ENCODE data around the gene YEATS2. TPM values are rescaled to one million over a fixed set of nuclear protein-coding genes. Genes with fewer than 3 reads are reported as not detected.

The YEATS2 gene
- total RNA-seq, 1 donor from 2014 or later = 37.7 TPM

DNA sequence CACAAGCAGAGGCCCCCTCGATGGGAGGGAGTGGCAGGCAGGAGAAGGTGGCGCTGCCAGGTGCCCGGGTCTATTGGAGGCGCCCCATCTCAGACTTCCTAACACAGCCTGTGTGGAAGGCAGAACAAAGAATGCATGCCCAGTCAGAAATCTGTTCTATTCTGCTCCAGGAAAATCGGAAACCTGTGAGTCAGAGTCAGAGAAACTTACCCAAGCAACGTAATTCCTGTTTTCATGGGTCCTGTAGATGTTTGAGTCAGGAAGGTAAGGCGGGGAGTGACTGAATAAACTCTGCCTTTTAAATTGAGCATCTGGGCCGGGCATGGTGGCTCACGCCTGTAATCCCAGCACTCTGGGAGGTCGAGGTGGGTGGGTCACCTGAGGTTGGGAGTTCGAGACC lies 114.0 kb downstream of the YEATS2 start:
- DNase-seq (ENCODE audit: low spot score) = no peak

DNA sequence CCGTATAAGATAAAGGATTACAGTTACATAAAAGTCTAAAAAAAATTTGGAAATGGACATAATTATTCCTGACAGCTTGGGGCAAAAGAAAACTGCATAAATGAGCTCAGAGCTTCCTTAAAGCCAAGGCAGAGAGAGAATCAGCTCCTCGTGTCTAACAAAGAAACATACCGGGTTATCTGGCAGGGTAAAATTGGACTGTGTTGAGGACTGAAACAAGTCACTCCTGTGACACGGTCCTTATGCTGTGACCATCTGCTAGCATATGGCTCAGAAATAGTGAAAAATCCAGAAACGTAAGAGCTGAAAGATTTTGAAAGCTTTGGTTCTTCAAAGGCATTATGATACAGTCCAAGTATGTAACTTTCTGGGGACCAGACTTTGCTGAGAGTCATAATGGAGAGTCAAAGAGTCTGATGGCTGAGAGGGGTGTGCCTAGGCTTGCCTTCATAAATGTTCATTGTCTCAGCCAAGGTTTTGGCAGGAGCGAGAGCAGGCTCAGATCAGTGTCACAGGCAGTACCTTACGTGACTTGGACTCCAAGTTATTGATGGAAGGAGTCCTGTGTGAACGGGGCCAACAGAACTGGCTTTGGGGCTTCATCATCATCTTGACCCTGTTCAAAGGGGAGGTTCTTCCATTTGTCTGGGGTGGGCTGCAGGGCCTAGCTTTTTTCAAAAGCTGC lies 115.3 kb downstream of the YEATS2 start:
- DNase-seq (ENCODE audit: low spot score) = no peak

DNA sequence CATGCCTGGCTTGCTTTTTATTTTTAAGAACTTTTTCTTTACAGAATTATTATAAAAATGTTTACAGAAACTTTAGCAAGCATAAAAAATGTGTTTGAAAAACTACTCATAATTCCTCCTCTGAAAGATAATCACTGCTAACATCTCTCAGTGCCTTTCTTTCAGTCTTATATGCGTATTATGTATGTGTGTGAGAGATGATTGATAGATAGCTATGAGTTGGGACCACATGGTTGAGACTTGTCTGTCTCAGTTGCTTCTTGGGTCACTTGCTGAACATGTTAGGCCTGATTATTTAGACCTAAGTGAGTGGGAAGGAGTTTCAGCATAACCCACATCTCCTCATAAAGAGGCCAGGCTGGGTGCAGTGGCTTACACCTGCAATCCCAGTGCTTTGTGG lies 116.6 kb downstream of the YEATS2 start:
- DNase-seq (ENCODE audit: low spot score) = no peak

DNA sequence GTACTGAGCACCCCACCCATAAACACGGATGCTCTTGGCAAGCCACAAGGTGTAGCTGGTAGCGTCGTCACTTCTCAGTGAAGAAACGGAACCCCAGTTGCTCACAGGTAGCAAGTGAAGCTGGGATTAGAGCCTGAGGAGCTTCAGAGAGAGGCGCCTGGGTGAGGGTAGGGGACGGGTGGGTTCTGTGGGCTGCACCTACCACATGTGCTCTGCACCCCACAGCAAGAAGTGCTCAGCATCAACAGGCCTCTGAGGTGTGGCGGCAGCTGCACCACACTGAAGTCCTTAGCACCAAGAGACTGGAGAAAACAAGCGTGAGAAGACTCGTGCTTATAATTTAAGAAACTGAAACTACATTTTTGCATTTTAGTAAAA lies 118.0 kb downstream of the YEATS2 start:
- DNase-seq (ENCODE audit: low spot score) = no peak

DNA sequence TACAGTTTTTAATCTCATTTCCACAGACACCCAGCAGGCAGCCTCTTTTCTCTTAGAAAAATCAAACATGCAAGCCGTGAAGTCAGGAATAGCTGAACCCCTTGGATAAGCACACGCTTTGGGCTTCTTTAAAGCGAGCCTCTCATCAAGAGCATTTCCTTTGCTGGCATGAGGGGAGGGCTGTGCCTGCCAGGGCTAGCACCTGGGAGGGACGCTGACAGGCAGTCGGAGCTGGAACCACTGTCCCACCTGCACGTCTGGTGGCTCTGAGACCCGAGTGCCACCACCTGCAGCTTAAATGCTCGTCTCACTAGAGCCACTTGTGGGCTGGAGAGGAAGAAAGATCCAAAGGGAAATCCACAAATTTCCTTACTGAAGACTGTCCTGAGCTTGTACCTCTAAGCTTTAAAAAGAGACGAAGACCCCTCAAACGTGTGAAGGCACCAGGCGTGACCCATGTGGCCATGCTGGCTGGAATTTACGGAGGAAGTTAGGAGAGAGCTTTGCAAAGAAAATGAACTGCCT lies 118.4 kb downstream of the YEATS2 start:
- DNase-seq (ENCODE audit: low spot score) = no peak

DNA sequence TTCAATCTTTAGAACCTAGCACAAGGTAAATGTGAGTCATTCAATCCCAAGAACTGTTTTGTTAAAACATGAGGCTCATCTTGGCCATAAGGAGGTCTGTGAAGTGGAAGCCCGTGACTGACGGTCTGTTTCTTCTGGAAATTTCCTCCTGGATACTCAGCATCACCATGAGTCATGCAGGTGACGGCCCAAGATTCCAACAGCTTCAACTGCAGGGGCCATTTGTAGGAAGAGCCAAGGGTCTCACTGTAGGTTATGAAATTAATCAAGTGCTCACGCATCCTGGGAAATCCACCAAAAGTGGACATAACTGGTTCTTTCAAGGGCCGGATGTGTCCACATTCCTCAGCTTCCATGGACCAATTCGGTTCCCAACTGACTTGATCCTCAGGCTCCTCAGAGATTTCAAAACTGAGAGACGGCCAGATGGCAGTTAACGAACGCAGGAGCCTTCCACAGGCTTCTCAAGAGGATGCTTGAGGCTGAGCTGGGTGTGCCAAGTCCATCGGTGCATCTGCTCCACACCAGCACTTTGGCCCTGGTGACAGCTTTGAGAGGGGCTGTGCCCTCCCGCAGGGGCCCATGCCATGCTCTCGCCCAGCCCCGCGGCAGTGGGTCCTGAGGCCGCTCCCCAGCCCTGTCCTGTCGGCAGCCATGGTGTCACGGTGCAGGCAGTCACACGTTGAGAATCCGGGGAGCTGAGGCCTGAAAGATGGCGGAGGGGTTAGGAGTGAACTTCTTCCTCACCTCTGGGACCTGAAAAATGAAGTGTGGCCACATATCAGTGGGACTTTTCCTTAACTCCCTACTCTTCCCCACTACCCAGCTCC lies 119.3 kb downstream of the YEATS2 start:
- no peak for DNase-seq (ENCODE audit: low spot score)

DNA sequence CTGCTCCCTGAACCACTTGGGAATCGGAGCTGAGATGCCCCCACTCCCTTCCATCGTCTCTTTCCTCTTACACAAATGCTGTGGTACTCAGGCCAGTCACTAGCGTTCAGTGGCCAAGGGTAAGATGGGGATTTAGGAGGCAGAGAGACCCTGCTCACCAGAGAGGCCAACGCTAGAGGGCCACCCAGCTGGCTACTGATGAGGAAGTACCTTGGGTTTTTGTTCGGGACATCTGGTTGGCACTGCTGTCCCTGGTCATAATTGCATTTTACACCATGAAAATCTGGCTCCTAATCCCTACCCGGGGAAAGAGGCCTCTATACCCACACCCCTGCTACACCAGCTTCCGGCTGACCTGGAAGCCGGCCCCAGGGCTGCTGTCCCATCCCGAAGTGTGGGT lies 120.0 kb downstream of the YEATS2 start:
- DNase-seq (ENCODE audit: low spot score) = no peak

DNA sequence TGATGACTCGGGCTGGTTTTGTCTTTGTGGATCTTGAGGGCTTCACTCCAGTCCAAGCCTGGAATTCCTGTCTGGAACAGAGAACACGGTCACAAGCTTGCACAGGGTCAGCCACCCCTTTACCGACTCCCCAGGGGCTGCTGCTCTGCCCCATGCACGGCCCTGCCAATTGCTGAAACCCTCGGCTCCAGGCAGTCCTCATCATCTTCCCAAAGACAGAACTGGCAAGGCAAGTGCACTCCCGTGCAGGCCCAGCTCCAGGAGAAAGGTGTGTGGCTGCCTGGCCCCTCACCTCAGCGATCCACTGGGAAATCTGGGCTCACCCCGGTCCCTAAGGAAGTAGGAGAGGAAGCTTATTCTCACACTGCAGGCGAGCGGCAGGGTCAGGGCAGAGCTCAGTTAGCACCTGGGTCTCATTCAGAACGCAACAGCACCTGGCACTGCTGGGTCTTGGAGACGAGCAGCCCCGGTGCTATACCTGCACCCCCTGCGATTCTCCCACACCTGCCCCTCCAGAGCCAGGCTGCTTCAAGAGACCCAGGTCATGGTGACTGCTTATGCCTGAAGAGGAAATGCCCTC lies 120.5 kb downstream of the YEATS2 start:
- no peak for DNase-seq (ENCODE audit: low spot score)

DNA sequence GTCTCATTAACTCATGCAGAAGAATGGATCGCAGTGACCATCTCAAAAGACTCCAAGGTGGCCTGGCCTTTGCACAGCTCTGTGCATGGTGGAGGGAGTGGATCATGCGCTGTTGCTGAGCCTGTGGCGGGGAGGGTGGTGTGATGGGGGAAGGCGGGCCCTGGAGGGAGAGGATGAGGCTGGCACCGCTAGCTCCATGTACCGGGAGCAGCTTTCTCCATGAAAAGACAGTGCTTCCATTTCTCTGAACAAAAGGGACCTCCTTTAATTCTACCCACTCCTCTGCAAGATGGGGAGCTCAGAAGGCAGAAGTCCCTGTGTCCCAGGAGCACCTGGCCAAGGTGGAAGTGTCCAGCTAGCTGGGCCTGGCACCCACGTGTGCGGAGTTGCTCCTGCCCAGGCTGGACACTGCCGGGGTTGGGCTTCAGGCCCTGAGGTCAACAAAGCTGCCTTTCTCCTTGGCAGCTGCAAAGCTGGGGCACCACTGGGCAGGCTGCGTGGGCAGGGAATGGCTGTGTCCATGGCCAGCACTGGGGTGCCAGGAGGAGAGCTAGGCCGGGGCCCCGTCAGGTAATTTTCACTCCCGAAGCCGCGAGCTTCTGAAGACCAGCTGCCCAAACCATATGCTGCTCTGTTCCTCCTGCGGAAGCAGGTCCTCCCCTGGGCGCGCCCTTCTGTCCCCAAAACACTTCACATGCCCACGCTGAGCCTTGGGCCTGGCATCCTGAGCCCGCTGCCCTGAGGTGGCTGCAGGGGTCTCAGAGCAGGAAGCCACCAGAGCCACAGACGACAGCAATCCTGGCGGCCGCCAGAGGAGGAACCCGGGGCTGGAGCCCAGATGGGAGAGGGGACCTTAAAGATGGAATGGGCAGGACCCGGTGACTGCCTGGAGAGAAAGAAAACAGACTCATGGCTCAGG lies 121.4 kb downstream of the YEATS2 start:
- no peak for DNase-seq (ENCODE audit: low spot score)

DNA sequence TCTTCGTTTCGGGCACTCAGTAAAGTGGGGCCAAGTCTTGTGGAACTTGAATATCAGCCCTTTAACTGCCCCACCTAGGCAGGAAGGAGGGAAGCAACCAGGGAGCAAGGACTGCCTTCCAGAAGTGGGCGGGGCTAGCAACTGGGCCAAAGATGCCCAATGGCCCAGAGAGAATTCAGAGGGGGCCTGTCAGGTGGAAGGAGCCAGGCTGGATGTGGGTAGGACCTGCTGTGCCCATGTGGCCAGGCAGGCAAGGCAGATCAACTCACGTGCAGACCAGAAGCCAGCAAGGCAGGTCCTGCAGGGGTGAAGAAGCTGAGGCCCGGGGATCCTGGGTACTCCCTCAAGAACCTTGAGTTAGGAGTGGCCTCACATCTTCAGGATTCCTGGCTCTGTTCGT lies 122.2 kb downstream of the YEATS2 start:
- no peak for DNase-seq (ENCODE audit: low spot score)

DNA sequence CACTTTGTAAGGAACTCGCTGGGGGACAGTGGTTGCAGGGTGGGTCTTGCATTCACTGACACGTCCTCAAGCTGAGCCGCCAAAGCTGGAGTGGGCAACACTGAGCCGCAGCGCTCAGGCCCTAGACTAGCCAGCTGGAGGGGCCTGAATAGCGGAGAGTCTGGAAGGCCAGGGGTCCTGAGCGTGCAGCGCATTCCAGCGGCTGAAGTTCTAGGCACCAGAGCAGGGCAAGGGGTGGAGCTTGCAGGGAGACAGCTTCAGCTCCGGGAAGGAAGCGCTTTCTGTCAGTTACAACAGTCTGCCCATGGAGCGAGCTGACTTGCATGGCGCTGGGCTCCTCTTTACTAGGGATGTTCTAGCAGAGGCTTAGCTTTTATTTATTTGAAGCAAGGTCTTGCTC lies 125.0 kb downstream of the YEATS2 start:
- DNase-seq (ENCODE audit: low spot score) = no peak

DNA sequence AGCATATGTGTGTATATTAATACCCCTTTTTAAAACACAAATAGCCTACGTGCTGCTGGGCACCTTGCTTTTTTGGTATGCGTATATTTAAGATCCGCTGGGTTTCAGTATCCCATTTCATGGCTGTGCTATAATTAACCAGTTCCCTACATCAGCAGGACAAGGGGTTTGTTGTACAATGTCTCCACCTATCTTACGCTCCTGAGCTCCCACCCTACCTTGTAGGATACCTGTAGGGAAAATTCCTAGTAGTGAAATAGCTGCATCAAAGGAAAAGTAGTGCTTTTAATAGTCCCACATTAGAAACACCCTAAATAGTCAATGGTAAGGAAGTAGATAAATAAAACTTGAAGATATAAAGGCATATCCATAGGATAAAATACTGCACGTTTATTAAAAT lies 126.4 kb downstream of the YEATS2 start:
- DNase-seq (ENCODE audit: low spot score) = no peak

DNA sequence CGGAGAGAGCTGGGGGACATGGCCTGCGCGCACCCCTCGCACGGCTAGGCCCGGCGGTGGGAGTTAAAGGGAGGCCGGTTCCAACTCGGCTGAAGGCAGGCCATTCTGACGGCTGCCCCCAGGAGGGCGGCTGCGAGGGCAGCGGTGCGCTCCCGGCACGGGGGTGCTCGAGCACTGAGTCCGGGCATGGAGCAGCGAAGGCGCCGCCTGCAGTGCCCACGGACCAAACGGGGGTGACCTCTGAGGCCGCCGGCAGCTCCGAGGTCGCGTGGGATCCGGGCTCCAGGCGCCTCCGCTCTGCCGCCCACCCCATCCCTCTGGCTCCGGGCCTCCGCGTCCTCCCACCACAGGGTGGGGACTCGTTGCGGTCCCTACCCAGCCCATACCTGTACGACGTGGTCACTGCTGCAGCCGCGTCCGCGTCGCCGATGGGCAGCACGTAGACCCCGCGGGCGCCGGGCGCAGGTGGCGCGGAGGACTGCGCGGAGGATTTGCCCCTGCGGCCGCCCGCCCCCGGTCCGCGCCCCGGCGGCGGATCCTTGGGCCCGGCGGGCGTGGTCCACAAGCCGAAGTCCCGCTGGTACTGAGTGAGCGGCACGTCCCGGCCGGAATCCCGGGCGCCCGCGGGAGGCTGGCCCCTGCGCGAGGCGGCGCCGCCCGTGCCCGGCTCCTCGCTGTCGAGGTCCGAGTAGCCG lies 127.3 kb downstream of the YEATS2 start:
- DNase-seq (ENCODE audit: low spot score) = peak; percentile 37

DNA sequence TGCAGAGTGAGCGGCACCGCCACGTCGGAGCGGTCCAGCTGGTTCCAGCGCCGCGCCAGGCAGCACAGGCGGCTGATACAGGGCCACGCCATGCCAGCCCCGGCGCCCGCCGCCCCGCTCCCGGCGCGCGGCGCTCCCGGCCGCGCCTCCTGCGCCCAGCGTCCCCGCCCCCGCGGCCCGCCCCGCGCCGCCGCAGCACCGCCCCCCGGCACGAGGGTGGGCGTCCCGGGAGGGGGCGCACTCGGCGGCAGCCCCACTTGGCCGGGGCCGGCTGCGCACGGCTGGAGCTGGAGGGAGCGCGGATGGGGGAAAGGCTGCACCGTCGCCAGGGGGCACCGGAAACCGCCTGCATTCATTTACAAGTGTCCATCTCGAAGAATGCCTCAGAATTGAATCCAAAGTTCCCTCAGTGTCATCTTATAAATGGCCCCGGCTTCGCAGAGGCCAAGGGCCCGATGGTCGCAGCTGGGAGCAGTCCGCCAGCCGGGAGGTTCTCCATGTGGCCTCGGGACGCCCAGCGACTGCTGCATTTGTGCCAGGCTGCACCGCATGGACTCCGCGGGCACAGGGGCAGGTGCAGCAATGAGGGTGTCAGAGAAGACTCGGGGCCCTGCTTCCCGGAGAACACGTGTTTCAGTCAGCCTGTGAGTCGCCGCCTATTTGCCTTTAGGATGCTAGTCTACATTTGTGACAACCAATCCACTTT lies 128.0 kb downstream of the YEATS2 start, which contains the start of gene MAP6D1:
TSS of gene MAP6D1 (minus strand) at position 122 of the 706 bp plus-strand sequence. CDS start at position 92, 30 bp downstream.
- peak; percentile 49 for DNase-seq (ENCODE audit: low spot score)

DNA sequence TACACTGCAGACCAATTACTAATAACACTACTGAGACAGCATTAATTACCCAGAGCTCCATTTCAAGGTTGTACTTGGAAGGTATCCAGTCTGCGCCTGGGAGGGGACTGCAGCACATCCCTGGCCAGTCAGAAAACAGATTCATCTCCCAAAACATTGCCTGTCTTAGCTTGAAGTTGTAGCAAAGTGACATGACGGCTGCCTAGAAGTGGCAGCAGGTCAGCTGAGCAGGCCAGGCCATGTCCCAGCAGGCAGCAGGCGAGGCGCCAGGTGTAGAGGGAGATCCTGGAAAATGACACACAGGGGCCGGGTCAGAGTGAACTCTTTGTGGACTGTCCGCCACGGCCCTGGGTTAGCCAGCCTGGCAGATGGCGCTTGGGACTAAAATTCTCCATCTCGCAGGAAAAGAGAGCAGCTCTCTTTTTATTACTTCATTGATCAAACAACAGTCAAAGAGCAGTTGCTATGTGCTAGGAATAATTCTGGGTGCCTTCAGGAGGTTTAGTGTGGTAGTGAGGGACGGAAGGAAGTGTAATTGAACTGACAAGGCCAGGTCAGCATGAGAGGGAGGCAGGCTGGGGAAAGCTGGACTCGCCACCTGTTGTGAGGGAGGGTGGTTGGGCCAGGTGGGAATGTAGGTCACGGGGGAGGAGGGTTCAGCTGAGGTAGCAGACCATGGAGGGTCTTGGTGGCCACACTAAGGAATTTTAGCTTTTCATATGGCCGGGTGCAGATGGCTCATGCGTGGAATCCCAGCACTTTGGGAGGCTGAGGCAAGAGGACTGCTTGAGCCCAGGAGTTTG lies 129.1 kb downstream of the YEATS2 start:
- DNase-seq (ENCODE audit: low spot score) = peak; percentile 43

DNA sequence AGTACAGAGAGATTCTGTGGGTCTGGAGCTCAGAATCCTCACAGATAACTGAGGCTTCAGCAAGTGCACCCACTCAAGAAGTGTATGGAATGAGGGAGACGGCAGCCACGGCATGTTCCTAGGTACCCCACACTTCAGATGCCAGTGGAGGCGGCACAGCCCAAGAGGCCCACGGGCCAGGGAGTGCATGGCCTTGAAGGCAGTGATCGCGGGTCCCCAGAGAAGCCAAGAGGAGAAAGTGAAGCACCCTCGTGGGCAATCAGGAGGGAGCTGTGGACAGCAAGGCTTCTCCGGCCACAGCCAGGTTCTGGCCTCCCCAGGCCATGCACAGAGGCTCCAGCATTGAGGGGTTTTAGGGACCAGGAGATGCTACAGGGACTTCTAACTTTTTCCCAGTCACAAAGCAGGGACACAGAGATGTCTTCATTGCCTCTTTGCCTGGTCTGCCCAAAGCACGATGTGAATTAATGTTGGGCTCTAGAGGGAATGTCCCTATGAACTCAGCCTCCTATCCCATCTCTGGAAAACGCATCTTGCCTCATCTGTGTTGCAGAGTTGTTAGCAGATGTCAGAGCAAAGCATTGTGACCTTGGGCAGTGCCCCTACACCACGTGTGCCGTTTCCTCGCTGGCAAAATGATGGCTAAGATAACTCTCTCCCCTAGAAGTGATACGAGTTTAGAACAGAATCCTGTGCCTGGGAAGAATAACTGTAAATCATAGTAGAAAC lies 130.4 kb downstream of the YEATS2 start:
- peak; percentile 36 for DNase-seq (ENCODE audit: low spot score)

DNA sequence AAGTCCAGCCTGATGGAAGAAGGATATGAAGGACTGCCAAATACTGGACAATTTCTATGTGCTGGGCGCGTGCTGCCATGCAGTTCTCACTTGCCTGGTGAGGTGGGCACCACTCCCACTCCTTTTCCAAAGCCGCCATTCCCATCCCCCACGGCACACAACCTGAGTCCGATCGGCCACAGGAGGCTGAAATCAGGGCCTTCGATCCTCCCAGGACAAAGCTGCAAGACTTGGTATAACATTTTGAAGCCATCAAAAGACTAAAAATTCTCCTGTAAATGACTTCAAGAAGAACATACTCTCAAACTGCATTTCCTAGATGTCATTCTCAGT lies 130.9 kb downstream of the YEATS2 start:
- peak; percentile 32 for DNase-seq (ENCODE audit: low spot score)

DNA sequence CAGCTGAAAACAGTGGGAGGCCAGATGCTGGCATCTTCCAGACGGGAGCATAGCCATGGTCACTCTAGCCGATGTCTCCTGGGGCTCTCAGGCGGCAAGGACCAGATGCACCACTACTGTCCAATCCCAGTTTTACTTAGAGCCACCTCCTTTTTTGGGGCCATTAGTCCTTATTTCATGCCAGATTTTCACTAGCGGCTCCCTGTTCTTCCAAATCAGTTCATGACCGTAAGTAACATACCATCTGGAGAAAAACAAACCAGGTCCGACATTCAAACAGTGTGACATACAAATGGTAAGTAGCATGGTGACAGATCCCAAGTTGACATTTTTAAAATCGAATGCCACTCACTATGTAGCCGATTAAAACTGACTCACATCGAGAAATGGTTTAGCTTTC lies 131.9 kb downstream of the YEATS2 start:
- DNase-seq (ENCODE audit: low spot score) = no peak

DNA sequence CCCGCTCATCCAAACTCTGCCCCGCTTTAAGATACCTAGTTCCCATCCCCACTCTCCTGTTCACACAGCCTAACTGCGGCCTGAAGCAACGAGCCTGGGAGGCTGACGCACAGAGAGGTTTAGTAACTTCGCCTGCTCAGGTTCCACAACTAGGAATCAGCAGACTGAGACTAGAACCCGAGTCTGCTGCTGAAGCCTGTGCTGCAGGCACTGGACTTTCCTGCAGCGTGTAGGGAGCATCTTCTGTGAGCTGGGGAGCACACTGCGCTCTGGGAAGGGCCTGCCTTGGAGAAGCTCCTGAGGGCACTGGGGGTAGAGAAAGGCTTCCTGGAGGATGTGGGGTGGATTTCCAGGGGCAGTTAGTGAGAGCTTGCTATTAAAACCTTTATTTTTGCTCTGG lies 132.6 kb downstream of the YEATS2 start:
- DNase-seq (ENCODE audit: low spot score) = no peak
